Caco-2 (cell line): ENCODE data around the gene ARAP1. TPM values are rescaled to one million over a fixed set of nuclear protein-coding genes. Genes with fewer than 3 reads are reported as not detected.

Source experiments
- BruUV-seq: library from RNA; stranded (reverse); fragments of 400-500 nt; replicated peaks from 2 replicates; lab custom pipeline; 2021; lab: Mats Ljungman, UMichigan
- CTCF ChIA-PET: fragments of 300-600 bp; sonication (Branson Sonifier 250); formaldehyde crosslinking; loops from one replicate; lab custom pipeline; 2022; ENCODE audit warnings: antibody characterized with exemption; lab: Charles Lee
- POLR2A ChIA-PET: fragments of 300-600 bp; sonication (Branson Sonifier 250); formaldehyde crosslinking; loops from one replicate; lab custom pipeline; 2022; ENCODE audit warnings: antibody characterized with exemption; lab: Charles Lee
- DNase-seq, 2 experiments: peaks; one replicate each; pipeline versions ENCODE4 v3.0.0 to v3.0.0-alpha.2; 2020 to 2022
- H3K27me3 ChIP-seq: replicated peaks from 2 replicates; pipeline ENCODE4 v1.6.0; 2011; ENCODE audit warnings: low read length; ENCODE audit not compliant: control insufficient read depth, insufficient read depth
- H3K36me3 ChIP-seq: 2 replicates; pipeline ENCODE4 v1.5.1; 2011; ENCODE audit warnings: low read length; ENCODE audit not compliant: control insufficient read depth, insufficient read depth
- H3K4me1 ChIP-seq: fragments of 250-450 bp; sonication (Bioruptor Pico); 2 replicates; pipeline ENCODE4 v1.5.1; 2020; ENCODE audit warnings: mild to moderate bottlenecking
- H3K4me3 ChIP-seq: 2 replicates; pipeline ENCODE4 v1.5.1; 2011; ENCODE audit warnings: low read depth, mild to moderate bottlenecking, control low read depth, low read length
- H3K9me3 ChIP-seq: fragments of 250-450 bp; sonication (Bioruptor Pico); 2 replicates; pipeline ENCODE4 v1.5.1; 2020; ENCODE audit warnings: mild to moderate bottlenecking, moderate library complexity
- H3K27ac Mint-ChIP-seq: one replicate; pipeline ENCODE4 v1.8.0; 2022; ENCODE audit warnings: mixed read lengths; ENCODE audit not compliant: unreplicated experiment
- H3K27me3 Mint-ChIP-seq: one replicate; pipeline ENCODE4 v1.8.0; 2022; ENCODE audit warnings: mixed read lengths; ENCODE audit not compliant: insufficient read depth, unreplicated experiment
- H3K36me3 Mint-ChIP-seq: one replicate; pipeline ENCODE4 v1.8.0; 2022; ENCODE audit warnings: mild to moderate bottlenecking, mixed read lengths; ENCODE audit not compliant: insufficient read depth, unreplicated experiment
- H3K4me1 Mint-ChIP-seq: one replicate; pipeline ENCODE4 v1.8.0; 2022; ENCODE audit warnings: low read depth, mixed read lengths; ENCODE audit not compliant: unreplicated experiment
- H3K4me3 Mint-ChIP-seq: one replicate; pipeline ENCODE4 v1.8.0; 2022; ENCODE audit warnings: mild to moderate bottlenecking, moderate library complexity, mixed read lengths; ENCODE audit not compliant: unreplicated experiment
- H3K9me3 Mint-ChIP-seq: one replicate; pipeline ENCODE4 v1.8.0; 2022; ENCODE audit warnings: mixed read lengths; ENCODE audit not compliant: unreplicated experiment
- CTCF ChIP-seq, 2 experiments: fragments of 200-600 bp in 1 of 2; IDR thresholded peaks; 1 replicate in 1 of 2; 2 replicates in 1 of 2; pipeline versions ENCODE4 v1.5.1 to v1.8.0; 2011 to 2022; ENCODE audit warnings: antibody characterized with exemption in 1 of 2, control low read depth in 1 of 2, inconsistent platforms in 1 of 2, low read depth in 1 of 2, low read length in 1 of 2, mild to moderate bottlenecking in 1 of 2, moderate library complexity in 1 of 2; ENCODE audit not compliant: insufficient read depth in 1 of 2, severe bottlenecking in 1 of 2, unreplicated experiment in 1 of 2
- intact Hi-C: fragments of 100-400 bp; cut with micrococcal nuclease; formaldehyde crosslinking; loops from one replicate; pipeline ENCODE4 v1.10.0; 2022; ENCODE audit not compliant: unreplicated experiment
- total RNA-seq: library from RNA; stranded (reverse); gene quantifications from 2 replicates; pipeline ENCODE4 v1.2.3, GENCODE V29; 2022

The ARAP1 gene
- total RNA-seq, 1 experiment from 2014 or later, result 87.1 TPM

- no TSS peak for BruUV-seq
- no peaks in the 10 kb centered on the region for H3K27me3 ChIP-seq
- H3K9me3 Mint-ChIP-seq, result no peaks in the 10 kb centered on the region
- peaks cover 49% of the 10 kb centered on the region for H3K36me3 Mint-ChIP-seq
- ChIA-PET POLR2A (interaction anchor here (1.0 to 4.2 kb wide), 4 partner anchors 9 to 52 kb away, joined by 4 to 33 read pairs (median 4); partner anchors contain the start of gene STARD10), CTCF (interaction anchor here (1.2 to 7.9 kb wide), 4 partner anchors 9 to 52 kb away, joined by 3 to 74 read pairs (median 10); partner anchors contain the start of gene STARD10)
- peaks cover 42% of the 10 kb centered on the region for H3K36me3 ChIP-seq
- peak; percentile 76 to 93 for DNase-seq
- H3K4me3 Mint-ChIP-seq, result peak overlapping the region; percentile 55
- H3K4me1 Mint-ChIP-seq, result peaks cover 60% of the 10 kb centered on the region
- H3K9me3 ChIP-seq, result no peaks in the 10 kb centered on the region
- H3K27me3 Mint-ChIP-seq, result no peaks in the 10 kb centered on the region
- intact Hi-C loops, result loop anchor here (5.0 kb wide), 1 partner anchor 35 kb away; the partner anchor contains the start of gene ATG16L2
- peaks cover 50% of the 10 kb centered on the region for H3K4me1 ChIP-seq
- H3K4me3 ChIP-seq, result no peak overlapping the region
- TF ChIP-seq CTCF (IDR thresholded peaks at IDR 0.05; ENCODE audit: insufficient read depth in 1 of 2, low read depth in 1 of 2, low read length in 1 of 2, severe bottlenecking in 1 of 2, unreplicated experiment in 1 of 2), result no peak
- peak overlapping the region; percentile 37 for H3K27ac Mint-ChIP-seq
Measured at GRCh38 chr11:72776844-72777754, 24.9 kb upstream of the ARAP1 start.

- peak overlapping the region; percentile 37 for H3K27ac Mint-ChIP-seq
Measured at GRCh38 chr11:72776117-72776843, 24.1 kb upstream of the ARAP1 start.

More at GRCh38 chr11:72776117-72776843, 24.1 kb upstream of the ARAP1 start:
- H3K9me3 Mint-ChIP-seq, result no peaks in the 10 kb centered on the region
- no peak for DNase-seq
- no peak overlapping the region for H3K4me3 ChIP-seq
- peaks cover 51% of the 10 kb centered on the region for H3K36me3 Mint-ChIP-seq
- ChIA-PET CTCF (interaction anchor here (1.4 to 7.9 kb wide), 4 partner anchors 10 to 46 kb away, joined by 3 to 74 read pairs (median 8); partner anchors contain the start of gene STARD10), POLR2A (interaction anchor here (0.6 to 4.2 kb wide), 5 partner anchors 10 to 51 kb away, joined by 3 to 33 read pairs (median 4); partner anchors contain the start of gene STARD10)
- no peak for TF ChIP-seq CTCF (IDR thresholded peaks at IDR 0.05; ENCODE audit: insufficient read depth in 1 of 2, low read depth in 1 of 2, low read length in 1 of 2, severe bottlenecking in 1 of 2, unreplicated experiment in 1 of 2)
- no peaks in the 10 kb centered on the region for H3K27me3 ChIP-seq
- peaks cover 55% of the 10 kb centered on the region for H3K4me1 Mint-ChIP-seq
- peaks cover 47% of the 10 kb centered on the region for H3K4me1 ChIP-seq
- peaks cover 44% of the 10 kb centered on the region for H3K36me3 ChIP-seq
- H3K27me3 Mint-ChIP-seq, result no peaks in the 10 kb centered on the region
- no TSS peak for BruUV-seq
- intact Hi-C loops, result loop anchor here (5.0 kb wide), 1 partner anchor 36 kb away; the partner anchor contains the start of gene ATG16L2
- H3K9me3 ChIP-seq, result no peaks in the 10 kb centered on the region
- no peak overlapping the region for H3K4me3 Mint-ChIP-seq
